Mucosa of stomach (tissue), 1 donor: ENCODE data around the gene AREG.

Experiments
- H3K27me3 ChIP-seq: one replicate; pipeline ENCODE4 v1.7.0; 2013; ENCODE audit warnings: mild to moderate bottlenecking, low read length; ENCODE audit not compliant: control insufficient read depth, insufficient read depth
- H3K36me3 ChIP-seq: one replicate; pipeline ENCODE4 v1.7.0; 2013; ENCODE audit warnings: low read length; ENCODE audit not compliant: control insufficient read depth, insufficient read depth
- H3K4me1 ChIP-seq: one replicate; pipeline ENCODE4 v1.7.0; 2013; ENCODE audit warnings: mild to moderate bottlenecking, low read length; ENCODE audit not compliant: control insufficient read depth, insufficient read depth
- H3K4me3 ChIP-seq: one replicate; pipeline ENCODE4 v1.7.0; 2013; ENCODE audit warnings: low read length
- H3K9ac ChIP-seq: one replicate; pipeline ENCODE4 v1.7.0; 2013; ENCODE audit warnings: mild to moderate bottlenecking, low read length, moderate library complexity
- H3K9me3 ChIP-seq: one replicate; pipeline ENCODE4 v1.7.0; 2013; ENCODE audit warnings: mild to moderate bottlenecking, low read length, moderate library complexity; ENCODE audit not compliant: control insufficient read depth
- donor health status: Pancreatic carcinoma.

The AREG gene

GRCh38 chr4:74475091-74475800, 30.3 kb downstream of the AREG start:
- H3K4me3 ChIP-seq = no peak overlapping the region
- H3K27me3 ChIP-seq = no peaks in the 10 kb centered on the region
- H3K9ac ChIP-seq = no peak overlapping the region
- H3K36me3 ChIP-seq = no peaks in the 10 kb centered on the region
- peaks cover 13% of the 10 kb centered on the region for H3K4me1 ChIP-seq
- no peaks in the 10 kb centered on the region for H3K9me3 ChIP-seq

GRCh38 chr4:74475946-74476345, 31.0 kb downstream of the AREG start:
- Histone ChIP-seq H3K9me3 (no peaks in the 10 kb centered on the region), H3K4me3 (no peak overlapping the region), H3K36me3 (no peaks in the 10 kb centered on the region), H3K27me3 (no peaks in the 10 kb centered on the region), H3K9ac (no peak overlapping the region), H3K4me1 (peaks cover 13% of the 10 kb centered on the region)

- Histone ChIP-seq H3K27me3 (no peaks in the 10 kb centered on the region), H3K9me3 (no peaks in the 10 kb centered on the region), H3K4me1 (peaks cover 13% of the 10 kb centered on the region), H3K36me3 (no peaks in the 10 kb centered on the region), H3K9ac (no peak overlapping the region), H3K4me3 (no peak overlapping the region)
Measured at GRCh38 chr4:74479009-74479408, 34.1 kb downstream of the AREG start.

DNA sequence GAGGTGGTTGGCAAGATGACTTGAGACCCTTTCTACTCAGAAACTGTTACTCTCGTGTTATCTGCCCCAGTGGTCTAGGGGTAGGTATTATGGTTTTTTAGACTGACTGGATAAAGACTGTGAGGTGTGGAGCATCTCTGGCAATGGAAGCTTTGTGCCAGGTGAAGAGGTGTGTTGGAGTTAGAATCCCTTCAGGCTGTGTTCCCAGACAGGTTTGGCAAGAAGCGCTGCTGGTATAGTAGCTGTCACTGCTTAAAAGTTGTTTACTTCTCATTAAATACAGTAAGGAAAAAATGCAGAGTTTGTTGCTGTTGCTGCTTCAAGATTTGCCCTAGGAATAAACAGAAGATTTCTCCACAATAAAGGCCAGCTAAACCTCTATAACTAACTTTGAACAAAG, 35.3 kb downstream of the AREG start:
- no peak overlapping the region for H3K4me3 ChIP-seq
- peaks cover 6% of the 10 kb centered on the region for H3K4me1 ChIP-seq
- no peaks in the 10 kb centered on the region for H3K36me3 ChIP-seq
- no peaks in the 10 kb centered on the region for H3K9me3 ChIP-seq
- H3K27me3 ChIP-seq = no peaks in the 10 kb centered on the region
- H3K9ac ChIP-seq = no peak overlapping the region

- Histone ChIP-seq H3K4me1 (peaks cover 6% of the 10 kb centered on the region), H3K9ac (no peak overlapping the region), H3K36me3 (no peaks in the 10 kb centered on the region), H3K4me3 (no peak overlapping the region), H3K9me3 (no peaks in the 10 kb centered on the region), H3K27me3 (no peaks in the 10 kb centered on the region)
Measured at GRCh38 chr4:74481891-74482609, 37.1 kb downstream of the AREG start.

DNA sequence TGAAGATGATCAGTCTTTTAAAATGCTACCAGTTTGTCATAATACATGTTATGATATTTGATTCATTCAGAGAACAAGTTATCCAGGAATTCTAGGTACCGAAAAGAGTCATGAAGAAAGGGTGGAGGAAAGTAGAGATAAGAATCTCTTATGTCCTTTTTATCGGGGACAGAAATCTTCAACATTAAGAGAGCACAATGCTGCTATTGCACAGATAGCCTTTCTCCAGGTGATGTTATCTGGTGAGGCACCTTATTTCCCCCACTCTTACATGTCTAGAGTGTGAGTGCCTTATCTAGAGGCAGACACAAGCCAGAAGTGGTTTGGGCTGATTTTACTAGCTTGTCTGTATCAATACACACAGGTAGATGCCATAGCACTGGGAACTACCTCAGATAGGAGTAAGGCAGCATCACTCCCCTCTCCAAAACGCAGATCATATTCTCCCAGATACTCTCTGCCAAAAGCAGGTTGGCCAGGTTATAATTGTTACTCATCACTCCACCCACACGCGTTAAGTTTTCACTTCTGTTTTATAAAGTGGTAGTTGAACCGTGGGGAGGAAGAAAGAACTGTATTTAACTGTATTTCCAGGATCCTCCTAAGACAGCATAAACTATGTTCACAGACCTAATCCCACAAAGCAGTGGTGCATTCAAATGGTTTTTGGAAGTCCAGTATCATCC, 38.4 kb downstream of the AREG start:
- no peak overlapping the region for H3K9ac ChIP-seq

GRCh38 chr4:74486905-74487304, 42.0 kb downstream of the AREG start:
- no peaks in the 10 kb centered on the region for H3K4me1 ChIP-seq
- H3K27me3 ChIP-seq = no peaks in the 10 kb centered on the region
- no peak overlapping the region for H3K4me3 ChIP-seq
- no peaks in the 10 kb centered on the region for H3K9me3 ChIP-seq
- no peak overlapping the region for H3K9ac ChIP-seq
- H3K36me3 ChIP-seq = no peaks in the 10 kb centered on the region

More for the DNA sequence above, 38.4 kb downstream of the AREG start:
- H3K9me3 ChIP-seq = no peaks in the 10 kb centered on the region
- H3K4me1 ChIP-seq = peaks cover 6% of the 10 kb centered on the region
- no peak overlapping the region for H3K4me3 ChIP-seq
- no peaks in the 10 kb centered on the region for H3K27me3 ChIP-seq
- H3K36me3 ChIP-seq = no peaks in the 10 kb centered on the region

DNA sequence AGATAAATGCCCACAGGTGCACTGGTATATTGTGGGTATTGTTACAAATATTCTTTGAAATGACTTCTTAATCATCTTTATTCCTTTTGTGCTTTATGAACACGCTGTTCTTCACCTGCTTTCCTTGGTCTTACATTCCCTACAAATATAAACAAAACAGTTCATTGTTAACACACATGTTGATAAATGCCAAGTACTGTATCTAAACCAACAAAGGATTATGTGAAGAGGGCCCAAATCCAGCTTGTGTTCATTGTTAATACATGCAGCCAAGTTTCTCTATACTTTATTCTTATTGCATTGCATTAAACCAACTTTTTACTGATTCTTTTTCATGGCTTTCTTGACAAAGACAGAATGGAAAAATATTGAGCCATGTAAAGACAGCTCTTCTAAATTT, 42.8 kb downstream of the AREG start:
- H3K9ac ChIP-seq = no peak overlapping the region
- no peaks in the 10 kb centered on the region for H3K27me3 ChIP-seq
- no peak overlapping the region for H3K4me3 ChIP-seq
- H3K36me3 ChIP-seq = no peaks in the 10 kb centered on the region
- no peaks in the 10 kb centered on the region for H3K4me1 ChIP-seq
- no peaks in the 10 kb centered on the region for H3K9me3 ChIP-seq

DNA sequence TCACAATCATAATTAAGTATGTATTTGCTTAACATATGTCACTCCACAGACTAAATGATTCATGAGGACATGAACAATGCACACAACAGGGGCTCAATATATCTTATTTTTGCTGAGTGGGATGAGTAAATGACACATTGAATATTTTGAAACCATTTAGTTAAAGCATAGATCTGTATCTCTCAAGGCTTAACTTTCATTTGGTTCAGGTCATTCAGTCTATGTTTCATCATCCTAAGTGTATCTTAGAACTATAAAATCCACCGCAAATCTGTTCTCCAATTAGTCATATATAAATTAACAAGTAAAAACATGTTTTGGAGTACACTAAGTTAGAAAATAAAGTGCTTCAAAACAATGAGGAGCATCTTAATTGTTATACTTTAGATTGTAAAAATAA, 45.8 kb downstream of the AREG start:
- Histone ChIP-seq H3K4me3 (no peak overlapping the region), H3K4me1 (no peaks in the 10 kb centered on the region), H3K9me3 (no peaks in the 10 kb centered on the region), H3K36me3 (no peaks in the 10 kb centered on the region), H3K9ac (no peak overlapping the region), H3K27me3 (no peaks in the 10 kb centered on the region)

- H3K4me1 ChIP-seq = no peaks in the 10 kb centered on the region
- H3K4me3 ChIP-seq = no peak overlapping the region
- no peaks in the 10 kb centered on the region for H3K9me3 ChIP-seq
- H3K36me3 ChIP-seq = no peaks in the 10 kb centered on the region
- H3K27me3 ChIP-seq = no peaks in the 10 kb centered on the region
- H3K9ac ChIP-seq = no peak overlapping the region
Measured at GRCh38 chr4:74499986-74500781, 55.2 kb downstream of the AREG start.

GRCh38 chr4:74501579-74501978, 56.6 kb downstream of the AREG start:
- Histone ChIP-seq H3K27me3 (no peaks in the 10 kb centered on the region), H3K9ac (no peak overlapping the region), H3K9me3 (no peaks in the 10 kb centered on the region), H3K4me1 (peaks cover 6% of the 10 kb centered on the region), H3K4me3 (no peak overlapping the region), H3K36me3 (no peaks in the 10 kb centered on the region)
